ENCODE results near the gene OTUD1.
A peak's percentile ranks its signal among the peaks of the same experiment; 100 is the strongest.

OTUD1 gene

GRCh38 chr10:23421397-23421796, 17.5 kb upstream of the OTUD1 start:
- no peak for DNase-seq (ENCODE audit: extremely low read depth in 1 of 2, low read depth in 1 of 2)

GRCh38 chr10:23422003-23422411, 16.9 kb upstream of the OTUD1 start:
- DNase-seq (ENCODE audit: extremely low read depth in 1 of 2, low read depth in 1 of 2): no peak

GRCh38 chr10:23432166-23432565, 6.7 kb upstream of the OTUD1 start:
- no peak for DNase-seq (ENCODE audit: extremely low read depth in 1 of 2, low read depth in 1 of 2)

GRCh38 chr10:23432639-23433038, 6.2 kb upstream of the OTUD1 start:
- no peak for DNase-seq (ENCODE audit: extremely low read depth in 1 of 2, low read depth in 1 of 2)

- DNase-seq (ENCODE audit: extremely low read depth in 1 of 2, low read depth in 1 of 2): no peak
These were observed 5.2 kb upstream of the OTUD1 start for GRCh38 chr10:23433701-23434100.

GRCh38 chr10:23435378-23435777, 3.5 kb upstream of the OTUD1 start:
- no peak for DNase-seq (ENCODE audit: extremely low read depth in 1 of 2, low read depth in 1 of 2)

GRCh38 chr10:23436983-23437382, 1.9 kb upstream of the OTUD1 start:
- DNase-seq (ENCODE audit: extremely low read depth in 1 of 2, low read depth in 1 of 2): no peak

GRCh38 chr10:23437963-23438546, 820 bp upstream of the OTUD1 start:
- DNase-seq (ENCODE audit: extremely low read depth in 1 of 2, low read depth in 1 of 2): no peak

GRCh38 chr10:23439452-23439960, 631 bp downstream of the OTUD1 start:
- no peak for DNase-seq (ENCODE audit: extremely low read depth in 1 of 2, low read depth in 1 of 2)

- DNase-seq (ENCODE audit: extremely low read depth in 1 of 2, low read depth in 1 of 2): peak in 1 of 2 donors; percentile 14
These were observed 1.4 kb downstream of the OTUD1 start for GRCh38 chr10:23439961-23440889.

GRCh38 chr10:23441251-23441650, 2.4 kb downstream of the OTUD1 start:
- DNase-seq (ENCODE audit: extremely low read depth in 1 of 2, low read depth in 1 of 2): no peak

GRCh38 chr10:23442936-23443335, 4.1 kb downstream of the OTUD1 start:
- no peak for DNase-seq (ENCODE audit: extremely low read depth in 1 of 2, low read depth in 1 of 2)

- DNase-seq (ENCODE audit: extremely low read depth in 1 of 2, low read depth in 1 of 2): no peak
These were observed 6.7 kb downstream of the OTUD1 start for GRCh38 chr10:23445591-23445990.

GRCh38 chr10:23448323-23448722, 9.4 kb downstream of the OTUD1 start:
- DNase-seq (ENCODE audit: extremely low read depth in 1 of 2, low read depth in 1 of 2): no peak

- no peak for DNase-seq (ENCODE audit: extremely low read depth in 1 of 2, low read depth in 1 of 2)
These were observed 10.1 kb downstream of the OTUD1 start for GRCh38 chr10:23448802-23449570.

GRCh38 chr10:23452033-23452655, 13.3 kb downstream of the OTUD1 start:
- no peak for DNase-seq (ENCODE audit: extremely low read depth in 1 of 2, low read depth in 1 of 2)

- no peak for DNase-seq (ENCODE audit: extremely low read depth in 1 of 2, low read depth in 1 of 2)
These were observed 14.6 kb downstream of the OTUD1 start for GRCh38 chr10:23453465-23453864.

GRCh38 chr10:23457632-23458417, 18.9 kb downstream of the OTUD1 start:
- no peak for DNase-seq (ENCODE audit: extremely low read depth in 1 of 2, low read depth in 1 of 2)

- DNase-seq (ENCODE audit: extremely low read depth in 1 of 2, low read depth in 1 of 2): no peak
These were observed 20.5 kb downstream of the OTUD1 start for GRCh38 chr10:23459308-23459939.

- DNase-seq (ENCODE audit: extremely low read depth in 1 of 2, low read depth in 1 of 2): no peak
These were observed 22.7 kb downstream of the OTUD1 start for GRCh38 chr10:23461557-23461956.
